ENCODE data around the gene TP53I11.

Gene TP53I11

DNA sequence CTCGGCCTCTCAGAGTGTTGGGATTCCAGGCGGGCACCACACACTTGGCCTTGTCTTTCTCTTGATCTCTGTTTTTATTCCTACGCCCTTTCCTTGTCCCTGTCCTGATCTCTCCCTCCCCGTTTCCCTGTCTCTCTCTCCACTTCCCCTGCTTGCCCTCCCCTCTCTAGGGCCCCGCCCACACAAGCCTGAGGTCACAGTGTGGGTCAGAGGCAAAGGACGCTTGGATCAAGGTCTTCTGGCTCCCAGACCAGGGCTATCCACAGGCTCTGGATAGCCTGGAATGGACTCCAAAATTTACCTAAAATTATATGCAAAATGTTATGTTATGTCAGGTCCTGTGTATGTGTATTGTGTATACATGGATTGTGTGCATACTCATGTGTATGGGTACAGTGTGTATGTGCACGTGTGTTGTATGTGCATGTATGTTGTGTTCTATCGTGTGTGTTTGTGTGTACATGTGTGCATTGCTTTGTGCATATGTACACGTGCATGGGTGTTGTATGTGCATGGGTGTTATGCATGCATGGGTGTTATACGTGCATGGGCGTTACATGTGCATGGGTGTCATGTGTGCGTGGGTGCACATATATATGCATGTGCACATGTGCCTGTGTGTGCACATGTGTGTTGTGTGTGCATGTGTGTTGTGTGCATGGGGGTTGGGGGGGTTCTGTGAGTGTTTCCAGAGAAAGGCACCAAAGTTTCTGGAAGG lies 38.3 kb downstream of the TP53I11 start:
- no peak for DNase-seq (ENCODE audit: low read depth)

DNA sequence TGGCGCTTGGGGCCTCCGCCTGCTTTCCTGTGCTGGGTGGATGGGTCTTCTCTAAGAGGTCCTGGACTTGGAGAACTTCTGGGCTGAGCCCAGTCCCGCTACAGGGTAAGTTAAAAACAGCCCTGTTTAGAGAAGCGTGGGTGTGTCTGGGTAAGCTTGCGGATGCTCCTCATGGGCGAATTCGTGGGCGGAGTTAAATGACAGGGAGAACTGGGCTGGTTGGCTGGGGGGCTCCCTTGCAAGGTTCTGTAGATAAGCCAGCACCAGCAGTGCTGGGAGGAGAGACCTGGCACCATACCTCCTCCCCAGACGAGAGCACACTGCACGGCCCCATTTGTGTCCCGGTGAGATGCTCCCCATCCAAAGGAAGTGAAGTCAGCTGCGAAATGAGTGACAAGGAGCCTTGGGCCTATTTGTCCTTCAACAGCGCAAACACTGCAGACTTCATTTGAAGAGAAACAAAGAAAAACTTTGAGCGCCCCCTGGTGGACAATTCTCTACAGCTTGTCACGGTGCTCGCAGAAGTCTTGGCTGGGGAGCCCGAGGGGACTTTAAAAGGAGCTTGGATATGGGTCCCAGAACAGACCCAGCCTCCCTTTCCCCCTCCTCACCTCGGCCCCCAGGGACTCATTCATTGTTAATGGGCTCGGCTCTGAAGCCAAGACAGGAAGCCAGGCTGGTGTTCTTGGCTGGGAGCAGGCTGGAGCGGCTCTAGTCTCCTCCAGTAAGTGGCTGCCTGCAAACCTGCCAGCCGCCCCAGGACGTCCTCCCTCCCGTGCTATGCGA lies 39.5 kb downstream of the TP53I11 start:
- DNase-seq (ENCODE audit: low read depth) = peak; percentile 78

DNA sequence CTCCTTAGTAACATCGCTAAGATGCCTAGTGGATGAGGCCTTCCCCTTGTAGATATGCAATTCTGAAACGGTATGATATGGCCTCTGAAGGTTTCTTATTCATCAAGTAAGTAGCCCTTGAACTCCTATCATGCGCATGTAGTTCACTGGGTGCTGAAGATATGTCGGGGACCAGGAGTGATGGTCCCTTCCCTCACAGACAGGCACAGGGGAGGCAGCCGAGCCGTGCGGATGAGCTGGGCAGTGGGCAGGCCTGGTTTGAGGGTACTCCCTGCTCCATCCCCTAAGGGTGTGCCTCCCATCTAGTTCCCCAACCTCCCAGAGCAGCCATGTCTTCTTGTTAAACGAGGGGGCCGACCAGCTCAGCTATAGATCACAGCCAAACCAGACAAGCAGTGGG lies 40.1 kb downstream of the TP53I11 start:
- no peak for DNase-seq (ENCODE audit: low read depth)

DNA sequence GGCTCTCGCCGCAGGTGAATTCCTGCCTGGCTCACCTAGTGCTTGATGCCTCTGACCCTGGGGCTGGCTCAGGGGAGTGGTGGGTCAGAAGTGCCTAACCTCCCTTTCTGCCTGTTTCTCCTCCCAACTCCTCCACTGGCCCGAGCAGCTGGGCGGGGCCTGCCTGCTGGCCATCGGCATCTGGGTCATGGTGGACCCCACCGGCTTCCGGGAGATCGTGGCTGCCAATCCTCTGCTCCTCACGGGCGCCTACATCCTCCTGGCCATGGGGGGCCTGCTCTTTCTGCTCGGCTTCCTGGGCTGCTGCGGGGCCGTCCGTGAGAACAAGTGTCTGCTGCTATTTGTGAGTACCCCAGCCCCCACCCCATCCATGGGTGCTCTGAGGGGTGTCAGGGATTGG lies 41.1 kb downstream of the TP53I11 start:
- DNase-seq (ENCODE audit: low read depth) = no peak

DNA sequence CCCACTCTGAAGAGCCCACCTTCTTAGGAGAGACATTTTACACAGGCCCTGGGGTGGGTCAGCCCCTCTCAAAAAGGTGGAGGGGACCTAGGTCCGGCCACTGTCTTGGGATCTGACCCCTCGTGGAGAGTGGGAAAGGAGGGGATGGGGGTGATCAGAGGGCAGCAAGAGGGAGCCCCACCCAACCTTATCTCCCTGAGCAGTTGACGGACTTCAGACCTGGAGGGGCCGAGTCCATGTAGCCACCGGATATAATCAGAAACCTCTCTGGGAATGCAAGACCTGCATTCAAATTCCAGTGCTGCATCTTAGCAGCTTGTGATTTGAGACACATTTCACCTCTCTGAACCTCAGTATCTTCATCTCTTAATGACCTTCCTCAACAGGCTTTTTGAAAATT lies 44.0 kb downstream of the TP53I11 start:
- DNase-seq (ENCODE audit: low read depth) = no peak

DNA sequence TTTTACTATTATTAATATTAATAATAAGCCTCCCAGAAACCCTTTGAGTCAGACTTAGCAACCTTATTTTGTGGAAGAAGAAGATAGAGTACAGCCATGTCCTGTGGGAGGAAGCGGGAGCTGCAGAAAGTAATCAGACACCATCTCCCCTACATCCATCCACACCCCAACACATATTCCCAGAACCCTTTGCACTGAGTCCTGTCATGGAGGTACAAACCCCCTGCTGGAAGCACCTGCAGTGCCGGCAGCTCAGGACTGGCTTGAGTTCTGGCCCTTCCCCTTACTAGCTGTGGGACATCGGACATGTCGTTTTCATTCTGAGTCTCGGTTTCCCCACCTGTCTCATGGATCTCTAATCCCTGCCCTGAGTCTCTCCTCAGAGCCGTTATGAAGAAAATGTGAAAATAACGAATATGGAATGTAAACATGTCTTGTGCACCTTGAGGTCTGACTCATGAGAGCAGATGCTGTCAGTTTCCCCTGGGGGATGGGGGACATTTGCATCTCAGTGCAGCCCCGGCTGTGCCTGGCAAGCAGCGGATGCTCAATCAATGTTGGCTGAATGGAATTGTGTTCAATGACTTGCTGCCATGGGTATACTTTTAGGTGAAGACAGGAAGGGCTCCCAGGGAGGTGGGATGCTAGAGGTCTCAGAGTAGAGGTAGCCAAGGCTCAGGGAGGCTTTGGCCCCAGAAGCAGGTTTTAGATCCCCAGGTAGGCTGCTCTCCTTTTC lies 45.4 kb downstream of the TP53I11 start:
- DNase-seq (ENCODE audit: low read depth) = no peak

DNA sequence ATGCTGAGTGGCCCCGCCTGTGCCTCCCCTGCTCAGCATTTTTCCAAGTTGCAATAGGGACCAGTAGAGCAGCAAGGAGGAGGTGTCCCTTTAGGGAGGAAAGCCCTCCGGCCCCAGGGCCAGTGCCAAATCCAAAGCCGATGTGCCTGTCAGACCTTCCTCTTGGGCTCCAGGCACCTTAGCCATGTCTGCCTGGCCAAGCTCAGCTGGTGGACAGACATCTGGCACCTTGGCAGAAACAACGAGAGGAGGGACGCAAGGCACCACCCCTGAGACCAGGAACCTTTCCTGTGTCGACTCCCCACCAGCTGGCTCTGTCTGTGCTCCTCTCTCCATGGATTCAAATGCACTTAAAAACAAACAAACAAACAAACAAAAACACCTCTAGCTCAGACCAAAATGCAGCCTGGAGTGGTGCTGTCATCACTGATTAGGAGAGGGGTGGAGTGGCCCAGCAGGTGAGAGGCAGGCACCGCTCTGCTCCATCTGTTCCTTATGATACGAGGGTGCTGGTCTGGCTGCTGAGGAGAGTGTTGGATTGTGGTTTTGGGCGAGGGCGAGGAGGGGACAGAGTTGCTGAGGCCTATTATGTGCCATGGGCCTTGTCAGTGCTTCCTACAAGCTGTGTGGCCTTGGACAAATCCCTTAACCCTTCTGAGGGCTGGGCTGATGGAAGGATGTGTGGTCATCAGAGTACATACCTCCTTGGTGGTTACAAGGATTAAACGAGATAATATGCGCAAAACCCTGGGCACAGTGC lies 46.2 kb downstream of the TP53I11 start:
- no peak for DNase-seq (ENCODE audit: low read depth)

DNA sequence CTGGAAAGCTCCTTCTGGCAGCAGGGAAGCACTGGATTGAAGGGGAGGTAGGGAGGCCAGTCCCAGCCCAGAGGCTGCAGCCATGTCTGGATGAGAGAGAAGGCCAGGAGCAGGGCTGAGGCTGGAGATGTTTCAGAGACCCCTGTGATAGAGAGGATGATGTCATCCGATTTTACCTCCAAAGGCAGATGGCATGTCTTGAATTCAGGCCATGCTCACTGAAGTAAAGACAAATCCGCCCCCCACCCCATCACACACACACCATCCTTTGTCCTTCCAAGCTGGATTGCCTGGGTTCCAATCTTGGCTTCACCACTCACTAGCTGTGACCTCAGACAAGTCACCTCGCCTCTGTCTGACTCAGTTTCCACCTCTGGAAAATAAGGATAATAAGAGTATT lies 47.2 kb downstream of the TP53I11 start:
- no peak for DNase-seq (ENCODE audit: low read depth)

DNA sequence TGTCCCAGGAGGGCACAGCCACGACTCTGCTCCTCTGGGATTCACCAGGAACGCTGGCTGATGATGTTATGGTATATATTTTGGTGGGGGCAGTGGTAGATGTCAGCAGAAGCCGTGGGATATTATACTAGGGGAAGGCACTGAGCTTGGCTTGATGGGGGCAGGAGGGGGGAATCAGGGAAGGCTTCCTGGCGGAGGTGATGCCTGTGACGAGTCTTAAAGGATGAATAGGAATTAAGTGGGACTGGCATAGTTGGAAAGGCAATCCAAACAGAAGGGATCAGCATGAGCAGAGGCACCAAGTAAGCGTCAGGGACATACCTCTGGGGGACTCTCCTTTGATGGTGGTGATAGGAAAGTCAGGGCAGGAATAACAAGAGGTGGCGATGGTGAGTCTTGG lies 47.6 kb downstream of the TP53I11 start:
- DNase-seq (ENCODE audit: low read depth) = no peak

DNA sequence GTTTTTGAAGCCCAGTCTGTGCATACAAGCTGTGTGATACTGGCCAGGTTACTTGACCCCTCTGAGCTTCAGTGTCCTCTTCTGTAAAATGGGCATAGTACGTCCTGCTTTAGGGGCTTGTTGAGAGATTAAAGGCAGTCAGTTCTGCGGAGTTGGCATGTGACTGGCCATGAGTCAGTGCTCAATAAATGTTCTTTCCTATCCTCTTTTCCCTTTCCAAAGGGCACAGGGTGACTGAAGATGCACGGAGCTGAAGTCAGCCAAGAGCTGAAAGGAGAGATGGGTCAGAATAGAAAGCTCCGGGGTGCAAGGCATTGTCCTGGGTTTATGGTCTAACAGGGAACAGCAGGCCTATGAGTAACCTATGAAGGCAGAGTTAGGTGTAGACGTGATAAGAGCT lies 48.9 kb downstream of the TP53I11 start:
- DNase-seq (ENCODE audit: low read depth) = no peak

DNA sequence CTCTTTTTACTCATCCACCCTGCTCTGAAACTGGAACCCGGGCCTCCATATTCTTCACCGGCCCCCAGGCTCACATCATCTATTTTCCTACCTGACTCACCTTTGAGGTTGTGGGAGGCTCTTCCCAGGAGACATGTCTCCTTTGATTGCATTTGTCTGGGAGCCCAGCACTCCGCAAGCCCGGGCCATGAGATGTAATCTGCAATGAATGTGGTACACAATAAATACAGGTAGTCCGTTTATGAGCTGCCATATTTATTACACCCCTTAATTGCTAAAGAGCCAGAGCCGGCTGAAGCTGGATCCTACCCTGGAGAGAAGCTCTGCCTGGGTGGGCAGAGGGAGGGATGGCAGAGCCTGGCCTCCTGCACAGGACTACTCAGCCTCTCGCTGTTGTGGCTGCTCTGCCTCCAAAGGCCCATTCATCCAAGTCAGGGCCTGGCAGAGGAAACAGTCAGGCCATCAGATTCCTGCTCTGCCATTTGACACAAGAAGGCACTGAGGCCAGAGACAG lies 49.5 kb downstream of the TP53I11 start:
- no peak for DNase-seq (ENCODE audit: low read depth)

DNA sequence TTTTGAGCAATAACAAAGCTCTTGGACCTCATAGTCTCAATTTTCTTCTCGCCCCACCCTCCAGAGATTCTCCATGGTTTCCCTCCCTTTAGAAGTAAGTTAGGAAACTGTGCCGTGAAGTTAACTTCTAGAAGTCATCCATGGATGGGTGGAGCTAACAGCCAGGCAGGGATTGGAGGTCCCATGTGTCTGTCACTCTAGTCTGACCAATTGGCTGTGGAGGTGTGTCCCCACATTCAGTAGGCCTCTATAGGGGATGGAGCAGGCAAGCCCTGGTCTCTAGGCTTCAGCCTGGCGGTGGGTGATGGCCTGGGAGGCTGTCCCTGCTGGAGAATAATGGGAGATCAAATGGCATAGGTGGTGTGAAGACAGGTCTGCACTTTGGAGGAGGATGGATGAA lies 50.7 kb downstream of the TP53I11 start:
- DNase-seq (ENCODE audit: low read depth) = peak; percentile 64

DNA sequence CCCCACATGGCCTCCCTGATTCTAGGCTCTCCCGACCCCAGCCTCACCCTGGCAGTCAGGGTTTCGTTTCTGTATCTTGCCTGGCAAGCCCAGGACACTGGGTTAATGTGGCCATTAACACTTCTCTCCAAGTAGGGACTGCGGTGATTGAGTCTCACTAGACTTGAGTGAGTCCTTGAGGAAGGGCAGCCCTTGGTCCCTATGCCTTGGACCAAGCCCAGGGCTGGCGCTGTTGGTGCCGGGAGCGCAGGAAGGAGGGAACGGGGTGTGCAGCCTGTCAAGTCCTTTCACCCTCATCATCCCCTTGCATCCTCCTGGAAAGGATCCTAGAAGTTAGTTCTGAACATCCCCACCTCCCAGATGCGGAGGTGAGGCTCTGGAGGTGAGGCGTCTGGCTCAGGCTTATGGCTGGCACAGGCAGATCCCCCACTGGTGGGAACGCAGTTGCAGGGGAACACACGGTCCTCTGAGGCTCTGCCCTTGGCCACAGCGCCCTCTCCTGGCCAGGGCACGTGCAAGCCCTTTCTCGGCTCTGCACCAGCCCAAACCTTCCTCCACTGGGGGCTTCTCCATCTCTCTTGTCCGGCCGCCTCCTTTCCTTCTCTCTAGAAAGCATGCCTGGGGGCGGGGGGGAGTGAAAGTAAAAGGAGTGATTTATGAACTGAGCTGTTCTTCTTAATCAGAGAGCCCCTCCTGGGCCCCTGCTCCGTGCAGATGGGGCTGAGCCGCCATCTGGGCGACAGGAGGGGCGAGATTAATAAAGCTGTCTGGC lies 56.7 kb downstream of the TP53I11 start:
- DNase-seq (ENCODE audit: low read depth) = peak; percentile 70

DNA sequence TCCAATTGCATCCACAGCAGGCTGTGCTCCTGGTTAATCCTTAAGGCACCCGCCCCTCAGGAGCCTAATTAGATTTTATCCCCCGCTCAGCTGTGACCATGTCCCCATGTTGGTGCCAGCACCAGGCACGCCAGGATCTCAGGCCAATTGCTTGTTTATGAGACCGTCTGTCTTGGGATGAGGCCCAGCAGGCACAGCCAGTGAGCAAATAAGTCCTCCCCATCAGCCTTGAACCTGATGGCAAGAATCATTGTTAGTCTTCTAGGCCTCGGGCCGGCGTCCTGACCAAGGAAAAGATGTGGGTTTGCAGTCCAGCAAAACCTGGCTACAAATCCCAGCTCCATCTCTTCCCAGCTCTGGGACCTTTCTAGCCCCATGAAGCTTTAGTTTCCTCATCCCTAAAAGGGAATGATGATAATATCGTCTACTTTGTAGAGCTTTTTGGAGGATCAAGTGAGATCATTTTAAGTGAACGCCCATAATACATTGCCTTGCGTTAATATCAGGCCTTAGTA lies 57.3 kb downstream of the TP53I11 start:
- DNase-seq (ENCODE audit: low read depth) = no peak

DNA sequence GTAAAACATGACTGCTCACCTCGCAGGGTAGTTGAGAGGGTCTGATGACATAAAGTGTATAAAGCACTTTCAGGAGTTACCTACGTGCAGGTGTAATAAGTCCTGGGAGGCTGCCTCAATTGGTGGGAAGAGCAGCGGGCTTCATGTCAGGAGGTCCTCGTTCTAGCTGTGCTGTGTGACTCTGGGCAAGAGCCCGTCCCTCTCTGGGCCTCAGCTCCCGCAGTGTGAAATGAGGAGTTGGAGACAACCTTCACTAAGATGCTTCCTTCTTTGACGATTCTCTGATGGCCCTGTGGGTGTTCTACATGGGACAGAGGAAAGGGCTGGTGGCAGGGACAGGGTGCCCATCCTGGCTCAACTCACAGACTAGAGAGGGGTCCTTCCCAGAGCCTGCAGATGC lies 57.8 kb downstream of the TP53I11 start:
- no peak for DNase-seq (ENCODE audit: low read depth)

DNA sequence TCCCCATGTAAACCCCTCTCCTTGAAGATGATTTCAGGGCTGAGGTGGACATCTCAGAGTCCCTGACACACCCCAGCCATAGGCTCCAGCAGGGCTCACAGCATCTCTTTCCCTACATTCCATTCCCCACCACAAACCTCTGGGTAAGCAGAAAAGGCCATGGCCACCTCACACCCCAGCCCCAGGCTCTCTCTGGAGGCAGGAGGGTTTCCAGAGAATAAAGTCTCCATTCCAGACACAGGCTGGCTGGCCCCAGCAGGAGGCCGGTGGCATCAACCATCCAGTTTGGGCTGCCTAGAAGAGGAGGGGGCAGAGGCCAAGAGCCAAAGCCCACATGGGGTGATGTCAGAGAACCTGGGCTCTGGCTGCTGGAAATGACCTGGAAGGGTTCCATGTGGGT lies 61.4 kb downstream of the TP53I11 start:
- peak; percentile 77 for DNase-seq (ENCODE audit: low read depth)

DNA sequence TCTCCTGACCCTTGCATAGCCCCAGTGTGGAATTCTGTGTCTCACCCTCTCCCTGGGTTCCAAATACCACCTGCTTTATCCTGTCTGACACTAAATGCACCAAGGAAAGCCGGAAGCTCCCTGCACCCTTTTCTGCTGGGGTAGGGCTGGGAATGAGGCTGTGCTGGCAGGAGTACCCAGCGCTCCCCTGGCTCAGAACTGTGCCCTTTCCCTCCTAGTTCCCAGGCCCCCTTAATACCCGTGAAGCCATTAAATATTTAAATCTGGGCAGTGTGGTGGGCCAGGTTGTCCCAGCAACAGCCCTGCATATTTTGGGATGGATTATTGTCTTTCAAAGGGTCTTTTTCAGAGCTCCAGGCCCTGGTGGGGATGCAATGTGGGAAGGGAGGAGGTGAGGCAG lies 63.0 kb downstream of the TP53I11 start:
- DNase-seq (ENCODE audit: low read depth) = no peak

DNA sequence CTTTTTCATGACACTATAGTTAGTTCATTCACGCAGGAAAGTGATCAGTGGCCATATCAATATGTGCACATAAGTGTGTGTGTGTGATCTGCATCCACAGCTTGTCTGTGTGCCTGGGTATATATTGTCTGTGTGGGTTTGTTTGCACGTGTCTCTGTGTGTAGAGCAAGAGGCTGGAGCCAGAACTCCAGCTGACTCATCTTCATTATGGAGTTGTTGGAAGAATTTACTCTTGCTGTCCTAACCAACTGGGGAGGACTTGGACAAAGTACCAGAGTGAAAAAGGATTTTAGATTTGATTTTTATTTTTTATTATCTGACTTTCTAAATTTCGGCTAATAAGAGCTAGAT lies 63.9 kb downstream of the TP53I11 start:
- peak; percentile 75 for DNase-seq (ENCODE audit: low read depth)

DNA sequence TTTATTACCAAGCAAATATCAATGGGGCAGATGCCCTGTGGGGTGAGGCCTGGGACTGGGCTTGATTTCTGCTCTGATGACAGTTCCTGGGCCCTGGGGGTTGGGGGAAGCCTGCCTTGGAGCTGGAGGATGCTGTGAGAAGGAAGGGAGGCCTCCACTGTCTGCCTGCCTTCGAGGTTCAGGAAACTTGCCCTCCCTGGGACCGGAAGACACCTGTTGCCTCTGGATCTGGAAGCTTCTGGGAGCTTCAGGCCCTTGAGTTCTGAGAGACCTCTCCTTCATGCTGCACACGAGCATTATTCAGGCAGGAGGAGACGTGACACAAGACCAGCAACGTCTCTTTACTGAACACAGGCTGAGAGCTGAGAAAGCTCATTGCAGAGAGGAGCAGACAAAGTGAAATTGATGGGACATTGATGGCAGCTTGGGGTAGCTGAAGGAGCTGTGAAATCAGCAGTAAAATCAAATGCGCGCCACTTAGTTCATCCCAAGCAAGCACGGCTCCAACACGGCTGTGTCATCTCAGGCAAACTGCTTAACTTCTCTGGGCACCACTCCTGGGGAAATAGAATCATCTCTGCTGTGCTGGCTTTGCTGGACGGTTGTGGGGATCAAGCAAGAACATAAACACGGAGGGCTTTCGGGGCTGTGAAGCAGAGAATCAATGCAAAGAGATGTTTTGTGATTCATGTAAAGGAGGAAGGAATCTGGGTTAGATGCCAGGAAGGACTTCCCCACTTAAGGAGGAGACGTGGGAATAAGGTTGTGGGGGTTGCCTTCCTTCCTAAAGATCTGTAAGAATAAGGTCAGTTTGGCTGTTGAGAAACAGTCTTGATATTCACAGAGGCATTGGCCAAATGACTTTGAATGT lies 64.5 kb downstream of the TP53I11 start:
- no peak for DNase-seq (ENCODE audit: low read depth)
